ENCODE results near the gene EFCAB5. TPM values are rescaled to one million over a fixed set of nuclear protein-coding genes. Genes with fewer than 3 reads are reported as not detected.

The EFCAB5 gene
- total and polyA plus RNA-seq, 8 donors: 0.52 to 2.3 (median 1.9) TPM

DNA sequence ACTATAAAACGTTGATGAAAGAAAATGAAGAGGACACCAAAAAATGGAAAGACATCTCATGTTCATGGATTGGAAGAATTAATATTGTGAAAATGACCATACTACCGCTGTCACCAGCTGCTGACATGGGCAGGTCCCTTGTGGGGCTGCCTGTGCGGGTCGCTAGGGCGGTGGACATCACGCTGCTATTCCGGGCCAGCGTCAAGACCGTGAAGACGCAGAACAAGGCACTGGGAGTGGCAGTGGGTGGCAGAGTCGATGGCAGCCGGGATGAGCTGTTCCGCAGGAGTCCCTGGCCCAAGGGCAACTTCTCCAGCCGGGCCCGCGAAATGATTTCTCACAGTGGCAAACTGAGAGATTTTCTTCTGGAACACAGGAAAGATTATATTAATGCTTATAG, 127.0 kb downstream of the EFCAB5 start:
- Histone ChIP-seq H3K27ac (no peak overlapping the region), H3K27me3 (no peaks in the 10 kb centered on the region), H3K4me3 (no peak overlapping the region), H3K36me3 (no peaks in the 10 kb centered on the region), H3K4me1 (no peaks in the 10 kb centered on the region), H3K9me3 (peaks cover 4 to 34% of the 10 kb centered on the region in 2 donors)
- TF ChIP-seq, protein P1, sequence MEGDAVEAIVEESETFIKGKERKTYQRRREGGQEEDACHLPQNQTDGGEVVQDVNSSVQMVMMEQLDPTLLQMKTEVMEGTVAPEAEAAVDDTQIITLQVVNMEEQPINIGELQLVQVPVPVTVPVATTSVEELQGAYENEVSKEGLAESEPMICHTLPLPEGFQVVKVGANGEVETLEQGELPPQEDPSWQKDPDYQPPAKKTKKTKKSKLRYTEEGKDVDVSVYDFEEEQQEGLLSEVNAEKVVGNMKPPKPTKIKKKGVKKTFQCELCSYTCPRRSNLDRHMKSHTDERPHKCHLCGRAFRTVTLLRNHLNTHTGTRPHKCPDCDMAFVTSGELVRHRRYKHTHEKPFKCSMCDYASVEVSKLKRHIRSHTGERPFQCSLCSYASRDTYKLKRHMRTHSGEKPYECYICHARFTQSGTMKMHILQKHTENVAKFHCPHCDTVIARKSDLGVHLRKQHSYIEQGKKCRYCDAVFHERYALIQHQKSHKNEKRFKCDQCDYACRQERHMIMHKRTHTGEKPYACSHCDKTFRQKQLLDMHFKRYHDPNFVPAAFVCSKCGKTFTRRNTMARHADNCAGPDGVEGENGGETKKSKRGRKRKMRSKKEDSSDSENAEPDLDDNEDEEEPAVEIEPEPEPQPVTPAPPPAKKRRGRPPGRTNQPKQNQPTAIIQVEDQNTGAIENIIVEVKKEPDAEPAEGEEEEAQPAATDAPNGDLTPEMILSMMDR (IDR thresholded peaks at IDR 0.05): no peak
- DNase-seq (peak in 1 of 4 donors; percentile 70), ATAC-seq (no peak)
- intact Hi-C loops (cut with DNase I): no loop called here

DNA sequence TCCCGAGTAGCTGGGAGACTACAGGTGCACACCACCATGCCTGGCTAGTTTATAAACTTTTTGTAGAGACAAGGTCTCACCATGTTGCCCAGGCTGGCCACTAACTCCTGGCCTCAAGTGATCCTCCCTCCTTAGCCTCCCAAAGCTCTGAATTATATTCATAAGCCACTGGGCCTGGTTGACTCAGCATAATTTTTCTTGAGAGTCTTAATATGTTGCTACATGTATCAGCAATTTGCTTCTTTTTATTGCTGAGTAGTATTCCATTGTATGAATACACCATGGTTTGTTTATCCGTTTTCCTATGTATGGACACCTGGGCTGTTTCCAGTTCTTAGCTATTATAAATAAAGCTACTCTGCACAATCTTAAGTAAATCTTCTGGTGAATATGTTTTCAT, 132.8 kb downstream of the EFCAB5 start:
- DNase-seq: no peak
- intact Hi-C loops (cut with DNase I): no loop called here
- TF ChIP-seq, protein P1 (IDR thresholded peaks at IDR 0.05): no peak
- Histone ChIP-seq H3K27ac (no peak overlapping the region), H3K4me3 (no peak overlapping the region), H3K27me3 (no peaks in the 10 kb centered on the region), H3K36me3 (no peaks in the 10 kb centered on the region), H3K4me1 (no peaks in the 10 kb centered on the region), H3K9me3 (peaks cover 0 to 4% of the 10 kb centered on the region in 2 donors)
- ATAC-seq: no peak

DNA sequence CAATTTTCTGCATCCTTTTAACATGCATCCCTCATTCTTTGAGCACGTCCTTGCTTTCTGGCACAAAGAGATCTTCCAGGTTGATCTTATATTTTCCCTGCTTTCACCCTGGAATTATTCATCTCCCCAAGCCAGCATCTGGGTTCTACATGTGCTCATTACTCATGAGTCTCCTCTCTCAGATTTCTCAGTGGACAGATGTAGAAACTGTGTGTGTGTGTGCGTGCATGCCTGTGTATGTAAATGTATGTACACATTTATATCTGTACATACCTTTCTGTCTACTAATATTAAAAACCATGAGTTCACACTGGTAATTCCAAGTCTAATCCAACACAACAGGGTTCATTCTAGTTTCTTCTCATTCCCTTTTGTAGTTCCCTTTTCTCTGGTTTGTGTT, 133.3 kb downstream of the EFCAB5 start:
- no peaks in the 10 kb centered on the region for H3K27me3 ChIP-seq
- no peaks in the 10 kb centered on the region for H3K4me1 ChIP-seq
- DNase-seq: no peak
- H3K36me3 ChIP-seq: no peaks in the 10 kb centered on the region
- intact Hi-C loops (cut with DNase I): no loop called here
- no peak overlapping the region for H3K27ac ChIP-seq
- no peak for ATAC-seq
- H3K4me3 ChIP-seq: no peak overlapping the region
- TF ChIP-seq, protein P1 (IDR thresholded peaks at IDR 0.05): no peak
- H3K9me3 ChIP-seq: peaks cover 0 to 4% of the 10 kb centered on the region in 2 donors

DNA sequence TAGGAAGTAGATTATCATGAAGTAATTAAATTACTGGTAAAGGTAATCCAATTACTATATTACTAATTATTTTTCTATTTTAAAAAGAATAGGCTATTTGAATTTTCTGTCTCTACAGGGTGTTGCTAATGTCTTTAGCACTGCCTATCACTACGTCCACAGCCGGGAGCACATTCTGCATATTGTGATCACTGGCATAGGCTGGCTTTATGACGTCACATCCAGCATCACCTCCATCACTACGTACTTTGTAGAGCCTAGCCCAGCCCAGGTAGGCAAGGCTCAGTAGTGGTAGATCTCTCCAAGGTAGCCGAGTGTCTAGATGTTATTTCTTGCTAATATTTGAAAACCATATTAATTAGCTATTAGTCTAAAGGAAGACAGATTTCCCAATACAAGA, 141.3 kb downstream of the EFCAB5 start:
- H3K27me3 ChIP-seq: no peaks in the 10 kb centered on the region
- DNase-seq (no peak), ATAC-seq (no peak)
- H3K4me3 ChIP-seq: no peak overlapping the region
- H3K27ac ChIP-seq: no peak overlapping the region
- no peaks in the 10 kb centered on the region for H3K9me3 ChIP-seq
- TF ChIP-seq, protein P1 (IDR thresholded peaks at IDR 0.05): no peak
- no peaks in the 10 kb centered on the region for H3K36me3 ChIP-seq
- intact Hi-C loops (cut with DNase I): no loop called here
- H3K4me1 ChIP-seq: no peaks in the 10 kb centered on the region

DNA sequence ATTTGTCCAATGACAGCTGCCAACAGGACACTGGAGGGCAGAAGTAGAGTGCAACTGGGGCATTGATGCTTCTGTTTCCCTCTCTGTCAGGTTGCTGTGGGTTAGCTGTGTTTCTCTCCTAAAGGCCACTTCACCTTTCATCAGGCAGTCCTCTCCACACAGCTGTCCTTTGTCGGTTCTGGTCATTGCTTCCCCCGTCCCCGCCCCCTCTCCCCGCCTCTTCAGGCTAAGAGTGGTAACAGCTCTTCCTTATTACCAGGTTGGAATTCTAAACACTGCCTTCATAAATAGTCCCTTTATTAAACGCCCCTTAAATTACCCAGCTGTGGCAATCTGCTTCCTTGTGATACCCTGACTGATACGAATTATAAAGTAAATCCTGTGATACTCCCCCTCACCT, 143.4 kb downstream of the EFCAB5 start:
- no peaks in the 10 kb centered on the region for H3K4me1 ChIP-seq
- H3K9me3 ChIP-seq: no peaks in the 10 kb centered on the region
- no peaks in the 10 kb centered on the region for H3K36me3 ChIP-seq
- DNase-seq (no peak), ATAC-seq (no peak)
- no peak overlapping the region for H3K4me3 ChIP-seq
- TF ChIP-seq, protein P1 (IDR thresholded peaks at IDR 0.05): no peak
- H3K27me3 ChIP-seq: no peaks in the 10 kb centered on the region
- H3K27ac ChIP-seq: no peak overlapping the region
- intact Hi-C loops (cut with DNase I): no loop called here
